SU-DHL-6 (cell line): Measurements from ENCODE around the gene C5orf63.

Source experiments
- EZH2phosphoT487 ChIP-seq: fragments of 200-600 bp; sonication (generic), shearing (Covaris generic); conservative IDR thresholded peaks from 2 replicates; pipeline ENCODE4 v1.6.1; 2018; ENCODE audit warnings: mild to moderate bottlenecking, antibody characterized with exemption, low read length, moderate library complexity, mixed read lengths
- TF ChIP-seq, protein P1 (sequence below): fragments of 200-600 bp; sonication (generic); IDR thresholded peaks from one replicate; pipeline ENCODE4 v1.5.1; 2017; ENCODE audit warnings: antibody characterized with exemption, mild to moderate bottlenecking, low read length, moderate library complexity; ENCODE audit not compliant: insufficient read depth, poor library complexity, severe bottlenecking

GRCh38 chr5:127064253-127064840, 9.0 kb downstream of the C5orf63 start:
- TF ChIP-seq EZH2phosphoT487: no peak
- TF ChIP-seq, protein P1, sequence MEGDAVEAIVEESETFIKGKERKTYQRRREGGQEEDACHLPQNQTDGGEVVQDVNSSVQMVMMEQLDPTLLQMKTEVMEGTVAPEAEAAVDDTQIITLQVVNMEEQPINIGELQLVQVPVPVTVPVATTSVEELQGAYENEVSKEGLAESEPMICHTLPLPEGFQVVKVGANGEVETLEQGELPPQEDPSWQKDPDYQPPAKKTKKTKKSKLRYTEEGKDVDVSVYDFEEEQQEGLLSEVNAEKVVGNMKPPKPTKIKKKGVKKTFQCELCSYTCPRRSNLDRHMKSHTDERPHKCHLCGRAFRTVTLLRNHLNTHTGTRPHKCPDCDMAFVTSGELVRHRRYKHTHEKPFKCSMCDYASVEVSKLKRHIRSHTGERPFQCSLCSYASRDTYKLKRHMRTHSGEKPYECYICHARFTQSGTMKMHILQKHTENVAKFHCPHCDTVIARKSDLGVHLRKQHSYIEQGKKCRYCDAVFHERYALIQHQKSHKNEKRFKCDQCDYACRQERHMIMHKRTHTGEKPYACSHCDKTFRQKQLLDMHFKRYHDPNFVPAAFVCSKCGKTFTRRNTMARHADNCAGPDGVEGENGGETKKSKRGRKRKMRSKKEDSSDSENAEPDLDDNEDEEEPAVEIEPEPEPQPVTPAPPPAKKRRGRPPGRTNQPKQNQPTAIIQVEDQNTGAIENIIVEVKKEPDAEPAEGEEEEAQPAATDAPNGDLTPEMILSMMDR: no peak
